Right lobe of liver (tissue), 6 donors: ENCODE results near the gene TFIP11. TPM values are rescaled to one million over a fixed set of nuclear protein-coding genes. Genes with fewer than 3 reads are reported as not detected.

Experiments
- ATAC-seq, 4 donors: fragments of 200-7000 bp; cut with Tn5 transposase; one replicate each; pipeline ENCODE4 v1.9.1; 2020; ENCODE audit warnings: mild to moderate bottlenecking in 4 of 4, moderate library complexity in 4 of 4
- DNase-seq, 3 donors: peaks; one replicate each; pipeline ENCODE4 v3.0.0-alpha.2; 2020
- H3K27ac ChIP-seq, 3 donors: fragments of 200-600 bp; one replicate each; pipeline ENCODE4 v1.8.0; 2022
- H3K27me3 ChIP-seq, 2 donors: fragments of 200-600 bp; one replicate each; pipeline ENCODE4 v1.8.0; 2022
- H3K36me3 ChIP-seq, 4 donors: fragments of 200-600 bp; sonication (generic) in 1 of 4; one replicate each; pipeline versions ENCODE4 v1.5.1 to v1.8.0; 2017 to 2022; ENCODE audit warnings: control low read depth in 1 of 4
- H3K4me1 ChIP-seq, 4 donors: fragments of 200-600 bp; sonication (generic) in 1 of 4; one replicate each; pipeline versions ENCODE4 v1.5.1 to v1.8.0; 2017 to 2022; ENCODE audit warnings: control low read depth in 1 of 4
- H3K4me3 ChIP-seq, 3 donors: fragments of 200-600 bp; one replicate each; pipeline ENCODE4 v1.8.0; 2022
- H3K9me3 ChIP-seq, 4 donors: fragments of 200-600 bp; sonication (generic) in 1 of 4; one replicate each; pipeline versions ENCODE4 v1.5.1 to v1.8.0; 2017 to 2022; ENCODE audit warnings: control low read depth in 1 of 4
- CTCF ChIP-seq, 4 donors: fragments of 200-600 bp in 3 of 4; fragments of 450-650 bp in 1 of 4; IDR thresholded peaks; one replicate each; pipeline versions ENCODE4 v1.5.1 to v1.8.0; 2016 to 2022; ENCODE audit warnings: antibody characterized with exemption in 4 of 4, mild to moderate bottlenecking in 2 of 4
- POLR2A ChIP-seq: fragments of 450-650 bp; IDR thresholded peaks from one replicate; pipeline ENCODE4 v1.6.1; 2017; ENCODE audit warnings: antibody characterized with exemption, mild to moderate bottlenecking
- WGBS: methylation state at CpG from one replicate; pipeline ENCODE4 v1.1.6; 2018; ENCODE audit warnings: low coverage, low lambda C conversion rate; ENCODE audit not compliant: insufficient coverage; ENCODE audit errors: missing lambda C conversion rate; 5-methylcytosine and 5-hydroxymethylcytosine counted together
- intact Hi-C, 2 donors: fragments of 100-400 bp; cut with DNase I; formaldehyde crosslinking; loops; one replicate each; pipeline versions ENCODE4 v1.11.2 to v1.14.1; 2022
- total RNA-seq, 6 experiments: library from RNA; depleted of rRNA in 2 of 6; stranded (reverse); fragments of >200 nt in 2 of 6; fragmentation: NEBNext Ultra II Directional in 3 of 6; extraction: Animal tissue kit (Norgen Biotek cat#: 25700) in 3 of 6; gene quantifications; one replicate each; pipeline versions ENCODE4 v1.1.0 to v1.2.4, GENCODE V29; 2016 to 2023
- donor health status: DM: no; HTN: yes; CAD: no.
- donor health status: DM: no; HTN: no; CAD: no.
- donor health status: DM: no; HTN: no; CAD: no.
- donor health status: DM: no; HTN: yes; CAD: no.
- donor health status: DM: no; HTN: yes; CAD: no.

TFIP11 gene
- total RNA-seq, 6 experiments from 2014 or later, result 17.0 to 24.1 (median 21.6) TPM

GRCh38 chr22:26483439-26484359 is 28.6 kb downstream of the TFIP11 start, which contains the start of the genes HPS4 and SRRD:
Gene HPS4, minus strand, starts transcription at chr22:26483783. Its CDS starts 2,021 bp downstream, at chr22:26481762.
Gene SRRD, plus strand, starts transcription at chr22:26483877. Its CDS starts 14 bp downstream, at chr22:26483891.
- peak; percentile 88 to 92 (median 92) for ATAC-seq
- Histone ChIP-seq H3K27me3 (no peaks in the 10 kb centered on the region), H3K9me3 (no peaks in the 10 kb centered on the region), H3K36me3 (peaks cover 0 to 16% (median 0%) of the 10 kb centered on the region in 4 donors), H3K4me1 (peaks cover 0 to 33% (median 10%) of the 10 kb centered on the region in 4 donors), H3K27ac (peak within 1 kb of the TSS; percentile 94 to 97 (median 96)), H3K4me3 (peak within 1 kb of the TSS; percentile 96 to 99 (median 96))
- no peak for TF ChIP-seq CTCF (IDR thresholded peaks at IDR 0.05)
- peak; percentile 91 for TF ChIP-seq POLR2A
- 4% methylated on average over 8 of the region's 85 CpGs for WGBS
- peak; percentile 92 to 93 (median 93) for DNase-seq
- intact Hi-C loops, result no loop called here

GRCh38 chr22:26483043-26483438 is 29.2 kb downstream of the TFIP11 start:
- Histone ChIP-seq H3K27ac (peak overlapping the region; percentile 94 to 97 (median 96)), H3K4me3 (peak overlapping the region; percentile 96 to 99 (median 96)), H3K36me3 (peaks cover 0 to 10% (median 0%) of the 10 kb centered on the region in 4 donors), H3K9me3 (no peaks in the 10 kb centered on the region), H3K27me3 (no peaks in the 10 kb centered on the region), H3K4me1 (peaks cover 0 to 34% (median 10%) of the 10 kb centered on the region in 4 donors)
- intact Hi-C loops, result no loop called here
- no peak for TF ChIP-seq CTCF (IDR thresholded peaks at IDR 0.05)
- TF ChIP-seq POLR2A, result no peak
- 9% methylated on average over 7 of the region's 7 CpGs for WGBS
- DNase-seq, result no peak
- ATAC-seq, result peak in 2 of 4 donors; percentile 5 to 11

GRCh38 chr22:26482161-26482560 is 30.1 kb downstream of the TFIP11 start:
- 36% methylated on average over 5 of the region's 5 CpGs for WGBS
- ATAC-seq (no peak), DNase-seq (no peak)
- no peaks in the 10 kb centered on the region for H3K27me3 ChIP-seq
- TF ChIP-seq POLR2A (no peak), CTCF (IDR thresholded peaks at IDR 0.05) (no peak)
- no peak overlapping the region for H3K27ac ChIP-seq
- no peak overlapping the region for H3K4me3 ChIP-seq
- H3K36me3 ChIP-seq, result peaks cover 0 to 10% (median under 1%) of the 10 kb centered on the region in 4 donors
- H3K9me3 ChIP-seq, result no peaks in the 10 kb centered on the region
- intact Hi-C loops, result no loop called here
- H3K4me1 ChIP-seq, result peaks cover 0 to 34% (median 10%) of the 10 kb centered on the region in 4 donors

- no peak for TF ChIP-seq POLR2A
- TF ChIP-seq CTCF (IDR thresholded peaks at IDR 0.05), result no peak
- DNase-seq (no peak), ATAC-seq (no peak)
- intact Hi-C loops, result no loop called here
- WGBS, result 70% methylated on average over 4 of the region's 4 CpGs
- no peak overlapping the region for H3K4me3 ChIP-seq
- no peaks in the 10 kb centered on the region for H3K9me3 ChIP-seq
- peaks cover 0 to 34% (median 10%) of the 10 kb centered on the region in 4 donors for H3K4me1 ChIP-seq
- H3K27ac ChIP-seq, result no peak overlapping the region
- no peaks in the 10 kb centered on the region for H3K27me3 ChIP-seq
- H3K36me3 ChIP-seq, result peaks cover 0 to 13% (median 2%) of the 10 kb centered on the region in 4 donors
Measured at GRCh38 chr22:26481694-26482093, 30.6 kb downstream of the TFIP11 start.
